GM18870 (cell line): ENCODE data around the gene MFRP.

Source experiments
- ATAC-seq: cut with Tn5 transposase; IDR thresholded peaks from one replicate; pipeline ENCODE4 v1.9.1; 2021; ENCODE audit warnings: moderate library complexity; ENCODE audit not compliant: unreplicated experiment

The MFRP gene

GRCh38 chr11:119298726-119299125 lies 47.8 kb downstream of the MFRP start:
- no peak for ATAC-seq

GRCh38 chr11:119297938-119298337 lies 48.6 kb downstream of the MFRP start:
- ATAC-seq, result no peak

GRCh38 chr11:119295178-119295577 lies 51.3 kb downstream of the MFRP start:
- no peak for ATAC-seq

- no peak for ATAC-seq
Observed at GRCh38 chr11:119293461-119293860, 53.0 kb downstream of the MFRP start.

GRCh38 chr11:119290894-119291497 lies 55.5 kb downstream of the MFRP start:
- no peak for ATAC-seq
